ENCODE data around the gene CXCL10.

The CXCL10 gene

DNA sequence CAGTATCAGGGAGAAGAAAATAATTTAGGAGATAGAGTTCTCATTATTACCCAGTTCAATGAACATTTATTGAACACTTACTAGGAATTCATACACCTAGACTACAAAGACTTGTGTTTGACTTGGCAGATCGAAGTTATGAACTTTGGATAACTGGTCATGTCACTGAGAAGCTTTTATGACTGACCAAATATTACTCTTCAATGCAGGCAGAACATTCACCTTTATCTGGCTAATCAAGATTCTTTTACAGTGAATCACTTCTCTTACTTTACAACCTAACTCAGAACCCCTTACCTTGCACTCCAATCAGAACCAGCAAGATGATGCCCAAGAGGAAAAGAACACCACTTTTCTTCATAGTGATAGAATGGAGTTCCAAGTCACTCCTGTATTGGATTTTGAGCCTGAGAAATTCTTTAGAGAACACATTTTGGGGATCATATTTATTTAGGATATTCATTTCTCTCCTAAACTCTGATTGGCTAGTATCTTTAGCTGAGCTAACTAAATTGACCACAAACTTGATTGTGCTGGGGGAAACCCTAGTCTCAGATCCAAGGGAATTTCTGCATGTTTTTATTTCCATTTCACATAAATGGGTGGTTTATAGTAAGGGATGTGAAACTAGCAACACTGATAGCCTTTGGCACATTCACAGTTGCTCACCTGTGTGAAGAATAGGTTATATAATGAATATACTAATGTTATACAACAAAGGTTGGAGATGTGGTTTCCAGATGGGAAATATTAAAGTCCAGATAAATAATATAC, 16.0 kb downstream of the CXCL10 start, which contains the start of gene CXCL9:
Gene CXCL9, minus strand, starts transcription at position 421 of the 774 bp plus-strand sequence. Its CDS starts 60 bp downstream, at position 361.
- H3K36me3 ChIP-seq (replicated peaks; ENCODE audit: insufficient read depth, low read length) = no peaks in the 10 kb centered on the region

GRCh38 chr4:76003620-76004019, 19.7 kb downstream of the CXCL10 start:
- Histone ChIP-seq H3K27ac (ENCODE audit: low read length) (no peak overlapping the region), H3K27me3 (replicated peaks; ENCODE audit: insufficient read depth, low read length) (no peaks in the 10 kb centered on the region), H3K36me3 (replicated peaks; ENCODE audit: insufficient read depth, low read length) (no peaks in the 10 kb centered on the region), H3K4me1 (ENCODE audit: low read length) (no peaks in the 10 kb centered on the region), H3K9me2 (replicated peaks; ENCODE audit: insufficient read depth, low read length) (no peaks in the 10 kb centered on the region), H3K9ac (ENCODE audit: low read length) (no peak overlapping the region), H3F3A (ENCODE audit: insufficient read depth, low read length) (no peaks in the 10 kb centered on the region), H3K4me2 (ENCODE audit: low read depth, low read length) (no peak overlapping the region), H3K9me3 (replicated peaks; ENCODE audit: insufficient read depth, low read length) (no peaks in the 10 kb centered on the region), H3K4me3 (ENCODE audit: low read length) (no peak overlapping the region), H4K20me1 (ENCODE audit: insufficient read depth, low read length) (no peaks in the 10 kb centered on the region), H3K79me2 (ENCODE audit: low read length) (no peaks in the 10 kb centered on the region), H2AFZ (ENCODE audit: low read length) (no peak overlapping the region)
- DNase-seq = no peak
- no peak for TF ChIP-seq EZH2phosphoT487 (IDR thresholded peaks at IDR 0.05; ENCODE audit: low read length)
- no peak for TF ChIP-seq CTCF (IDR thresholded peaks at IDR 0.05; ENCODE audit: low read length)
- no peak for TF ChIP-seq EZH2 (optimal IDR thresholded peaks at IDR 0.05; ENCODE audit: low read depth, low read length)

More for the DNA sequence above, 16.0 kb downstream of the CXCL10 start, which contains the start of gene CXCL9:
- no peak within 1 kb of the TSS for H2AFZ ChIP-seq (ENCODE audit: low read length)
- no peak for DNase-seq
- no peaks in the 10 kb centered on the region for H3K9me3 ChIP-seq (replicated peaks; ENCODE audit: insufficient read depth, low read length)
- H3K9me2 ChIP-seq (replicated peaks; ENCODE audit: insufficient read depth, low read length) = no peaks in the 10 kb centered on the region
- TF ChIP-seq EZH2phosphoT487 (IDR thresholded peaks at IDR 0.05; ENCODE audit: low read length) = no peak
- TF ChIP-seq EZH2 (optimal IDR thresholded peaks at IDR 0.05; ENCODE audit: low read depth, low read length) = no peak
- no peak for TF ChIP-seq CTCF (IDR thresholded peaks at IDR 0.05; ENCODE audit: low read length)
- no peaks in the 10 kb centered on the region for H3K79me2 ChIP-seq (ENCODE audit: low read length)
- H3K9ac ChIP-seq (ENCODE audit: low read length) = no peak within 1 kb of the TSS
- no peak within 1 kb of the TSS for H3K27ac ChIP-seq (ENCODE audit: low read length)
- H3K27me3 ChIP-seq (replicated peaks; ENCODE audit: insufficient read depth, low read length) = no peaks in the 10 kb centered on the region
- no peak within 1 kb of the TSS for H3K4me2 ChIP-seq (ENCODE audit: low read depth, low read length)
- H3K4me1 ChIP-seq (ENCODE audit: low read length) = peaks cover 8% of the 10 kb centered on the region
- no peaks in the 10 kb centered on the region for H4K20me1 ChIP-seq (ENCODE audit: insufficient read depth, low read length)
- H3K4me3 ChIP-seq (ENCODE audit: low read length) = no peak within 1 kb of the TSS
- H3F3A ChIP-seq (ENCODE audit: insufficient read depth, low read length) = no peaks in the 10 kb centered on the region

- no peak for DNase-seq
- Histone ChIP-seq H3K4me2 (ENCODE audit: low read depth, low read length) (no peak overlapping the region), H3K9ac (ENCODE audit: low read length) (no peak overlapping the region), H4K20me1 (ENCODE audit: insufficient read depth, low read length) (no peaks in the 10 kb centered on the region), H3K36me3 (replicated peaks; ENCODE audit: insufficient read depth, low read length) (no peaks in the 10 kb centered on the region), H3K4me3 (ENCODE audit: low read length) (no peak overlapping the region), H3K9me3 (replicated peaks; ENCODE audit: insufficient read depth, low read length) (no peaks in the 10 kb centered on the region), H3K27me3 (replicated peaks; ENCODE audit: insufficient read depth, low read length) (no peaks in the 10 kb centered on the region), H3F3A (ENCODE audit: insufficient read depth, low read length) (no peaks in the 10 kb centered on the region), H3K4me1 (ENCODE audit: low read length) (no peaks in the 10 kb centered on the region), H3K27ac (ENCODE audit: low read length) (no peak overlapping the region), H3K79me2 (ENCODE audit: low read length) (no peaks in the 10 kb centered on the region), H2AFZ (ENCODE audit: low read length) (no peak overlapping the region), H3K9me2 (replicated peaks; ENCODE audit: insufficient read depth, low read length) (no peaks in the 10 kb centered on the region)
- TF ChIP-seq EZH2phosphoT487 (IDR thresholded peaks at IDR 0.05; ENCODE audit: low read length) (no peak), EZH2 (optimal IDR thresholded peaks at IDR 0.05; ENCODE audit: low read depth, low read length) (no peak), CTCF (IDR thresholded peaks at IDR 0.05; ENCODE audit: low read length) (no peak)
These were observed 20.3 kb downstream of the CXCL10 start for GRCh38 chr4:76003035-76003434.
